SK-N-SH (cell line): ENCODE results near the gene VTCN1.

Experiments
- EP300 ChIP-seq, 2 experiments: IDR thresholded peaks; 2 replicates each; pipeline versions ENCODE4 v1.4.0 to v1.6.1; 2012; ENCODE audit warnings: borderline replicate concordance in 1 of 2, low read depth in 1 of 2, low read length in 1 of 2
- EZH2phosphoT487 ChIP-seq: fragments of 200-600 bp; sonication (generic); IDR thresholded peaks from 2 replicates; pipeline ENCODE4 v1.6.1; 2017; ENCODE audit warnings: low read depth, mixed run types, mild to moderate bottlenecking, antibody characterized with exemption, moderate library complexity, borderline replicate concordance
- JUND ChIP-seq: IDR thresholded peaks from 2 replicates; pipeline ENCODE4 v1.4.0; 2012
- POLR2AphosphoS5 ChIP-seq: IDR thresholded peaks from 2 replicates; pipeline ENCODE4 v1.6.1; 2012; ENCODE audit warnings: low read depth, low read length
- RAD21 ChIP-seq: IDR thresholded peaks from 2 replicates; pipeline ENCODE4 v1.6.1; 2012; ENCODE audit warnings: mild to moderate bottlenecking, low read length
- SMC3 ChIP-seq: IDR thresholded peaks from 2 replicates; pipeline ENCODE4 v1.6.1; 2012; ENCODE audit warnings: low read depth, low read length, improper control_type of control experiment
- TEAD4 ChIP-seq: IDR thresholded peaks from 2 replicates; pipeline ENCODE4 v1.4.0; 2012; ENCODE audit warnings: mild to moderate bottlenecking, borderline replicate concordance; ENCODE audit not compliant: insufficient read depth
- ZBTB33 ChIP-seq: IDR thresholded peaks from 2 replicates; pipeline ENCODE4 v1.4.0; 2012; ENCODE audit warnings: low read depth, borderline replicate concordance
- TF ChIP-seq, protein P1 (sequence below): fragments of 200-600 bp; sonication (generic); IDR thresholded peaks from 2 replicates; pipeline ENCODE4 v1.6.1; 2017; ENCODE audit warnings: antibody characterized with exemption, mild to moderate bottlenecking, moderate library complexity
- TF ChIP-seq, protein P2 (sequence below): fragments of 150-350 bp; IDR thresholded peaks from 2 replicates; pipeline ENCODE4 v1.6.1; 2017; ENCODE audit warnings: antibody characterized with exemption, low read length, low read depth, borderline replicate concordance
- TF ChIP-seq, protein P3 (sequence below): IDR thresholded peaks from 2 replicates; pipeline ENCODE4; 2012
- TF ChIP-seq, protein P4 (sequence below): IDR thresholded peaks from 2 replicates; pipeline ENCODE4 v1.4.0; 2012; ENCODE audit warnings: low read depth

DNA sequence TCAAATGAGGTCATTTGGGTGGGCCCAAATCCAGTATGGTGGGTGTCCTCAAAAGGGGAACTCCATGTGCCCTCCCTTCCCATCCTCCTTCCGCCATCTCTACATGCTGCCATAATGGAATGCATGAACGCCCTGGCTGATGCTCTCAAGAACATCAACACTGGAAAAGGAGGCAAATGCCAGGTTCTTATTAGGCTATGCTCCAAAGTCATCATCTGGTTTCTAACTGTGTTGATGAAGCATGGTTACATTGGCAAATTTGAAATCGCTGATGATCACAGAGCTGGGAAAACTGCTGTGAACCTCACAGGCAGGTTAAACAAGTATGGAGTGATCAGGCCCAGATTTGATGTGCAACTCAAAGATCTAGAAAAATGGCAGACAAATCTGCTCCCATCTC is 72.6 kb downstream of the VTCN1 start:
- TF ChIP-seq, protein P1, sequence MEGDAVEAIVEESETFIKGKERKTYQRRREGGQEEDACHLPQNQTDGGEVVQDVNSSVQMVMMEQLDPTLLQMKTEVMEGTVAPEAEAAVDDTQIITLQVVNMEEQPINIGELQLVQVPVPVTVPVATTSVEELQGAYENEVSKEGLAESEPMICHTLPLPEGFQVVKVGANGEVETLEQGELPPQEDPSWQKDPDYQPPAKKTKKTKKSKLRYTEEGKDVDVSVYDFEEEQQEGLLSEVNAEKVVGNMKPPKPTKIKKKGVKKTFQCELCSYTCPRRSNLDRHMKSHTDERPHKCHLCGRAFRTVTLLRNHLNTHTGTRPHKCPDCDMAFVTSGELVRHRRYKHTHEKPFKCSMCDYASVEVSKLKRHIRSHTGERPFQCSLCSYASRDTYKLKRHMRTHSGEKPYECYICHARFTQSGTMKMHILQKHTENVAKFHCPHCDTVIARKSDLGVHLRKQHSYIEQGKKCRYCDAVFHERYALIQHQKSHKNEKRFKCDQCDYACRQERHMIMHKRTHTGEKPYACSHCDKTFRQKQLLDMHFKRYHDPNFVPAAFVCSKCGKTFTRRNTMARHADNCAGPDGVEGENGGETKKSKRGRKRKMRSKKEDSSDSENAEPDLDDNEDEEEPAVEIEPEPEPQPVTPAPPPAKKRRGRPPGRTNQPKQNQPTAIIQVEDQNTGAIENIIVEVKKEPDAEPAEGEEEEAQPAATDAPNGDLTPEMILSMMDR = no peak
- TF ChIP-seq SMC3 (no peak), EZH2phosphoT487 (no peak), JUND (no peak), TEAD4 (no peak), ZBTB33 (no peak), EP300 (IDR thresholded peaks at IDR 0.05; ENCODE audit: borderline replicate concordance in 1 of 2, low read depth in 1 of 2, low read length in 1 of 2) (no peak), RAD21 (no peak), POLR2AphosphoS5 (no peak)
- TF ChIP-seq, protein P2, sequence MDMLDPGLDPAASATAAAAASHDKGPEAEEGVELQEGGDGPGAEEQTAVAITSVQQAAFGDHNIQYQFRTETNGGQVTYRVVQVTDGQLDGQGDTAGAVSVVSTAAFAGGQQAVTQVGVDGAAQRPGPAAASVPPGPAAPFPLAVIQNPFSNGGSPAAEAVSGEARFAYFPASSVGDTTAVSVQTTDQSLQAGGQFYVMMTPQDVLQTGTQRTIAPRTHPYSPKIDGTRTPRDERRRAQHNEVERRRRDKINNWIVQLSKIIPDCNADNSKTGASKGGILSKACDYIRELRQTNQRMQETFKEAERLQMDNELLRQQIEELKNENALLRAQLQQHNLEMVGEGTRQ = no peak
- TF ChIP-seq, protein P3, sequence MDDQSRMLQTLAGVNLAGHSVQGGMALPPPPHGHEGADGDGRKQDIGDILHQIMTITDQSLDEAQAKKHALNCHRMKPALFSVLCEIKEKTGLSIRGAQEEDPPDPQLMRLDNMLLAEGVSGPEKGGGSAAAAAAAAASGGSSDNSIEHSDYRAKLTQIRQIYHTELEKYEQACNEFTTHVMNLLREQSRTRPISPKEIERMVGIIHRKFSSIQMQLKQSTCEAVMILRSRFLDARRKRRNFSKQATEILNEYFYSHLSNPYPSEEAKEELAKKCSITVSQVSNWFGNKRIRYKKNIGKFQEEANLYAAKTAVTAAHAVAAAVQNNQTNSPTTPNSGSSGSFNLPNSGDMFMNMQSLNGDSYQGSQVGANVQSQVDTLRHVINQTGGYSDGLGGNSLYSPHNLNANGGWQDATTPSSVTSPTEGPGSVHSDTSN = no peak
- TF ChIP-seq, protein P4, sequence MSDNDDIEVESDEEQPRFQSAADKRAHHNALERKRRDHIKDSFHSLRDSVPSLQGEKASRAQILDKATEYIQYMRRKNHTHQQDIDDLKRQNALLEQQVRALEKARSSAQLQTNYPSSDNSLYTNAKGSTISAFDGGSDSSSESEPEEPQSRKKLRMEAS = no peak
